HEK293T (cell line): ENCODE measurements around the gene TTLL9.
A peak's percentile ranks its signal among the peaks of the same experiment; 100 is the strongest.

Source experiments
- BHLHE40 ChIP-seq: fragments of 450-650 bp; IDR thresholded peaks from 2 replicates; pipeline ENCODE4 v1.6.1; 2016; ENCODE audit warnings: mild to moderate bottlenecking, moderate library complexity, borderline replicate concordance
- ELF4 ChIP-seq: fragments of 450-650 bp; IDR thresholded peaks from 2 replicates; pipeline ENCODE4 v1.6.1; 2017; ENCODE audit warnings: antibody characterized with exemption
- FOXK2 ChIP-seq: fragments of 450-650 bp; IDR thresholded peaks from 2 replicates; pipeline ENCODE4 v1.6.1; 2016; ENCODE audit warnings: mild to moderate bottlenecking
- HDGF ChIP-seq: fragments of 450-650 bp; IDR thresholded peaks from 2 replicates; pipeline ENCODE4 v1.6.1; 2017; ENCODE audit warnings: antibody characterized with exemption, borderline replicate concordance
- L3MBTL2 ChIP-seq: fragments of 450-650 bp; conservative IDR thresholded peaks from 2 replicates; pipeline ENCODE4 v1.6.1; 2016; ENCODE audit warnings: mild to moderate bottlenecking
- SP1 ChIP-seq: fragments of 450-650 bp; IDR thresholded peaks from 2 replicates; pipeline ENCODE4 v1.6.1; 2017
- TARDBP ChIP-seq: fragments of 450-650 bp; IDR thresholded peaks from 2 replicates; pipeline ENCODE4 v1.6.1; 2016
- TF ChIP-seq, protein P1 (sequence below): fragments of 450-650 bp; IDR thresholded peaks from 2 replicates; pipeline ENCODE4 v1.6.1; 2016

DNA sequence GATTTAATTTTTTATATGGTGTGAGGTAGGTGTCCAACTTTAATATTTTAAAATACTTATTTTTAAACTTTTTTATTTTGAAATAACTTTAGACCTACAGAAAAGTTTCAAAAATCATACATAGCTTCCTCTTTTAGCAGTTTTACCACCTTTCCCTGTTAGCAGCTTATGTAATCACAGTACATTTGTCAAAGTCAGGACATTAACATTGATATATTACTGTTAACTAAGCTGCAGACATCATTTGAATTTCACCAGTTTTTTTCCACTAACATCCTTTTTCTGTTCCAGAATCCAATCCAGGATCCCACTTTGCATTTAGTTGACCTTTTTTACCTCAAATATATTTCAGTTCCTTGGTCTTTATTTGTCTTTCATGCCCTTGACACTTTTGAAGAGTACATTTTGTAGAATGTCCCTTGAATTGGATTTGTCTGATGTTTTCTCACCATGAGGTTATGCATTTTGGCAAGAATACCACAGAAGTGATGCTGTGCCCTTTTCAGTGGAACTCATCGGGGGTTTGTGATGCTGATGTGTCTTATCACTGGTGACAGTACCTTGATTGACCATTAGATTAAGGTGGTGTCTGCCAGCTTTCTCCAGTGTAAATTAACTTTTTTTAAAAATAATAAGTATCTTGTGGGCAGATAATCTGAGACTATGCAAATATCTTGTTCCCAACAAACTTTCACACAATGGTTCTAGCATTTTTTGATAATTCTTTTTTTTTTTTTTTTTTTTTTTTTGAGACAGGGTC, 33.4 kb downstream of the TTLL9 start:
- TF ChIP-seq, protein P1, sequence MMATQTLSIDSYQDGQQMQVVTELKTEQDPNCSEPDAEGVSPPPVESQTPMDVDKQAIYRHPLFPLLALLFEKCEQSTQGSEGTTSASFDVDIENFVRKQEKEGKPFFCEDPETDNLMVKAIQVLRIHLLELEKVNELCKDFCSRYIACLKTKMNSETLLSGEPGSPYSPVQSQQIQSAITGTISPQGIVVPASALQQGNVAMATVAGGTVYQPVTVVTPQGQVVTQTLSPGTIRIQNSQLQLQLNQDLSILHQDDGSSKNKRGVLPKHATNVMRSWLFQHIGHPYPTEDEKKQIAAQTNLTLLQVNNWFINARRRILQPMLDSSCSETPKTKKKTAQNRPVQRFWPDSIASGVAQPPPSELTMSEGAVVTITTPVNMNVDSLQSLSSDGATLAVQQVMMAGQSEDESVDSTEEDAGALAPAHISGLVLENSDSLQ: peak; percentile 66
- no peak for TF ChIP-seq ELF4
- TF ChIP-seq SP1: no peak
- TF ChIP-seq BHLHE40: no peak
- TF ChIP-seq FOXK2: no peak
- TF ChIP-seq HDGF: no peak
- no peak for TF ChIP-seq TARDBP
- TF ChIP-seq L3MBTL2: no peak
